Measurements from ENCODE around the gene HIPK2. TPM values are rescaled to one million over a fixed set of nuclear protein-coding genes. Genes with fewer than 3 reads are reported as not detected.

The HIPK2 gene
- total and polyA plus RNA-seq, 5 experiments from 2014 or later, result 2.1 to 32.9 (median 4.3) TPM

Other genes starting within 250 kb of the HIPK2 start
- 1 to 10 TPM; 1.6 to 2.7 TPM for gene TBXAS1, start 51.3 kb upstream of the HIPK2 start, total RNA-seq
- gene TBXAS1, start 51.3 kb upstream of the HIPK2 start, polyA plus RNA-seq, result 1 to 10 TPM in 1 of 3 donors, under 1 TPM in 2; 0.41 to 1.1 (median 0.75) TPM